Endothelial cell of umbilical vein (primary cell): ENCODE measurements around the gene ING2. TPM values are rescaled to one million over a fixed set of nuclear protein-coding genes. Genes with fewer than 3 reads are reported as not detected.

ENCODE experiments used
- BruUV-seq: library from RNA; stranded (reverse); fragments of 400-500 nt; replicated peaks from 2 replicates; lab custom pipeline; 2021; lab: Mats Ljungman, UMichigan
- CTCF ChIA-PET: fragments of 300-600, 350-600 bp; sonication (Branson Sonifier 250); formaldehyde crosslinking; loops from one replicate; lab custom pipeline; 2021; ENCODE audit warnings: antibody characterized with exemption, inconsistent platforms; lab: Charles Lee
- POLR2A ChIA-PET: fragments of 300-600, 350-600 bp; sonication (Branson Sonifier 250); formaldehyde crosslinking; loops from one replicate; lab custom pipeline; 2021; ENCODE audit warnings: antibody characterized with exemption, inconsistent platforms; lab: Charles Lee
- DNase-seq: peaks from one replicate; pipeline ENCODE4 v3.0.0-alpha.2; 2011; ENCODE audit warnings: low read depth, low spot score
- FAIRE-seq: peaks from 2 replicates; lab custom pipeline; 2011; peaks lifted over from hg19 to GRCh38; lab: Jason Lieb, UNC
- H2AFZ ChIP-seq: 2 replicates; pipeline ENCODE4 v1.6.0; 2012; ENCODE audit warnings: low read depth, low read length, control low read depth, inconsistent platforms
- H3K27ac ChIP-seq: 2 replicates; pipeline ENCODE4 v1.5.1; 2011; ENCODE audit warnings: low read depth, mild to moderate bottlenecking, control low read depth, low read length, moderate library complexity; ENCODE audit not compliant: insufficient read depth
- H3K27me3 ChIP-seq, 2 experiments: 2 replicates each; pipeline versions ENCODE4 v1.6.0 to v1.6.1; 2011; ENCODE audit warnings: low read length in 2 of 2, mixed read lengths in 1 of 2; ENCODE audit not compliant: control insufficient read depth in 2 of 2, insufficient read depth in 2 of 2
- H3K36me3 ChIP-seq, 2 experiments: 2 replicates in 1 of 2; 3 replicates in 1 of 2; pipeline ENCODE4 v1.5.1; 2011; ENCODE audit warnings: low read length in 2 of 2, mild to moderate bottlenecking in 1 of 2, moderate library complexity in 1 of 2; ENCODE audit not compliant: control insufficient read depth in 2 of 2, insufficient read depth in 2 of 2; ENCODE audit errors: extremely low read depth in 1 of 2
- H3K4me1 ChIP-seq: 3 replicates; pipeline ENCODE4 v1.5.1; 2011; ENCODE audit warnings: mild to moderate bottlenecking, low read length; ENCODE audit not compliant: control insufficient read depth, insufficient read depth; ENCODE audit errors: extremely low read depth
- H3K4me2 ChIP-seq: 2 replicates; pipeline ENCODE4 v1.6.1; 2011; ENCODE audit warnings: low read length, control low read depth, mixed read lengths; ENCODE audit not compliant: insufficient read depth
- H3K4me3 ChIP-seq, 3 experiments: fragments of 200-600 bp in 1 of 3; sonication (generic), shearing (Covaris generic) in 1 of 3; replicated peaks in 1 of 3; 2 replicates each; pipeline ENCODE4 v1.5.1; 2011 to 2016; ENCODE audit warnings: control low read depth in 3 of 3, low read length in 3 of 3, mild to moderate bottlenecking in 2 of 3, inconsistent platforms in 1 of 3, low read depth in 1 of 3, moderate library complexity in 1 of 3; ENCODE audit not compliant: insufficient read depth in 1 of 3
- H3K79me2 ChIP-seq: 2 replicates; pipeline ENCODE4 v1.6.0; 2012; ENCODE audit warnings: low read length, inconsistent platforms; ENCODE audit not compliant: control insufficient read depth, insufficient read depth
- H3K9ac ChIP-seq: replicated peaks from 2 replicates; pipeline ENCODE3; 2011; ENCODE audit warnings: low read length, control low read depth; ENCODE audit not compliant: insufficient read depth; ENCODE audit errors: extremely low read depth
- H3K9me1 ChIP-seq: replicated peaks from 3 replicates; pipeline ENCODE4 v1.6.0; 2011; ENCODE audit warnings: mild to moderate bottlenecking, low read length; ENCODE audit not compliant: control insufficient read depth, insufficient read depth; ENCODE audit errors: extremely low read depth
- H3K9me3 ChIP-seq: replicated peaks from 2 replicates; pipeline ENCODE4 v1.5.1; 2012; ENCODE audit warnings: low read length, inconsistent platforms; ENCODE audit not compliant: control insufficient read depth, insufficient read depth
- H4K20me1 ChIP-seq: replicated peaks from 2 replicates; pipeline ENCODE3; 2011; ENCODE audit warnings: mild to moderate bottlenecking, low read length; ENCODE audit not compliant: control insufficient read depth, insufficient read depth; ENCODE audit errors: extremely low read depth
- CTCF ChIP-seq, 2 donors: IDR thresholded peaks; 1 replicate in 1 of 2; 2 replicates in 1 of 2; pipeline ENCODE4 v1.5.1; 2011; ENCODE audit warnings: low read length in 2 of 2, mild to moderate bottlenecking in 2 of 2, moderate library complexity in 2 of 2, control low read depth in 1 of 2, inconsistent platforms in 1 of 2, low read depth in 1 of 2; ENCODE audit not compliant: insufficient read depth in 1 of 2; ENCODE audit errors: extremely low read depth in 1 of 2
- EZH2 ChIP-seq: IDR thresholded peaks from 2 replicates; pipeline ENCODE4 v1.6.1; 2012; ENCODE audit warnings: borderline replicate concordance, low read depth, mild to moderate bottlenecking, moderate library complexity, low read length, inconsistent platforms; ENCODE audit not compliant: severe bottlenecking
- FOS ChIP-seq: IDR thresholded peaks from 2 replicates; pipeline ENCODE4 v1.6.1; 2011; ENCODE audit warnings: mild to moderate bottlenecking, low read length, moderate library complexity, borderline replicate concordance; ENCODE audit not compliant: insufficient read depth
- GATA2 ChIP-seq: IDR thresholded peaks from 2 replicates; pipeline ENCODE4 v1.7.0; 2011; ENCODE audit warnings: low read depth, mild to moderate bottlenecking, moderate library complexity, mixed read lengths, low read length; ENCODE audit not compliant: insufficient read length, insufficient read depth
- JUN ChIP-seq: IDR thresholded peaks from 2 replicates; pipeline ENCODE4 v1.6.1; 2011; ENCODE audit warnings: borderline replicate concordance, low read depth; ENCODE audit not compliant: insufficient read length, insufficient read depth
- MAX ChIP-seq: IDR thresholded peaks from 2 replicates; pipeline ENCODE4 v1.6.1; 2011; ENCODE audit not compliant: insufficient read depth, insufficient read length
- MYC ChIP-seq: IDR thresholded peaks from one replicate; pipeline ENCODE4 v1.6.1; 2011; ENCODE audit warnings: mild to moderate bottlenecking, low read depth, low read length
- POLR2A ChIP-seq: IDR thresholded peaks from 2 replicates; pipeline ENCODE4 v1.6.1; 2012; ENCODE audit warnings: low read depth, mild to moderate bottlenecking, control low read depth, low read length
- POLR2AphosphoS5 ChIP-seq: IDR thresholded peaks from 2 replicates; pipeline ENCODE4 v1.6.1; 2012; ENCODE audit warnings: low read depth, mild to moderate bottlenecking, control low read depth, low read length, moderate library complexity; ENCODE audit not compliant: insufficient read depth
- dilution Hi-C: fragments of 300-500 bp; cut with MboI; formaldehyde crosslinking; loops from one replicate; pipeline ENCODE4 v1.15.0; 2019; ENCODE audit warnings: low sequenced_read_pairs; ENCODE audit not compliant: extremely low pct_ligation_motif_present
- intact Hi-C: fragments of 100-400 bp; cut with micrococcal nuclease; formaldehyde crosslinking; loops from one replicate; pipeline ENCODE4 v1.10.0; 2022
- polyA plus RNA-seq, 4 experiments: library from polyadenylated mRNA; depleted of rRNA in 3 of 4; stranded (reverse) in 3 of 4; unstranded in 1 of 4; fragments of >200 nt; gene quantifications; 2 replicates each; pipeline versions ENCODE4 v1.2.1 to v1.2.3, GENCODE V29; 2011 to 2012; ENCODE audit warnings: missing spikeins in 1 of 4
- total RNA-seq: library from RNA; stranded (reverse); gene quantifications from 2 replicates; pipeline ENCODE4 v1.2.3, GENCODE V29; 2021

Gene ING2
- total and polyA plus RNA-seq, 2 donors (not counting 3 experiments of a cell fraction or from before 2014, with no cell fraction given): 2.7 to 8.4 TPM

GRCh38 chr4:183515411-183515810 is 10.6 kb downstream of the ING2 start:
- H3K9me3 ChIP-seq: no peaks in the 10 kb centered on the region
- FAIRE-seq: no peak
- dilution Hi-C loops (no loop called here), intact Hi-C loops (no loop called here)
- no peaks in the 10 kb centered on the region for H4K20me1 ChIP-seq
- no peaks in the 10 kb centered on the region for H3K4me1 ChIP-seq
- no peaks in the 10 kb centered on the region for H3K79me2 ChIP-seq
- H3K4me3 ChIP-seq: no peak overlapping the region
- no peaks in the 10 kb centered on the region for H3K27me3 ChIP-seq
- H3K9ac ChIP-seq: no peak overlapping the region
- POLR2A ChIA-PET: no interaction called here
- H3K36me3 ChIP-seq: peaks cover 0 to 3% of the 10 kb centered on the region in 2 experiments
- no TSS peak for BruUV-seq
- no peak for TF ChIP-seq EZH2
- CTCF ChIA-PET: interaction anchor here (1.1 to 1.7 kb wide), 2 partner anchors 9 to 13 kb away, joined by 4 read pairs; no protein-coding TSS in a partner anchor
- H3K27ac ChIP-seq: no peak overlapping the region
- H3K4me2 ChIP-seq: no peak overlapping the region
- H3K9me1 ChIP-seq: no peaks in the 10 kb centered on the region
- H2AFZ ChIP-seq: no peak overlapping the region
- no peak for DNase-seq

GRCh38 chr4:183517194-183517593 is 12.3 kb downstream of the ING2 start:
- no TSS peak for BruUV-seq
- no peaks in the 10 kb centered on the region for H4K20me1 ChIP-seq
- CTCF ChIA-PET: no interaction called here
- TF ChIP-seq MAX (no peak), MYC (no peak), GATA2 (no peak), POLR2AphosphoS5 (no peak), EZH2 (no peak), FOS (no peak), POLR2A (no peak), JUN (no peak), CTCF (IDR thresholded peaks at IDR 0.05; ENCODE audit: extremely low read depth in 1 of 2, insufficient read depth in 1 of 2, low read depth in 1 of 2, low read length in 2 of 2) (no peak)
- H3K79me2 ChIP-seq: no peaks in the 10 kb centered on the region
- no peaks in the 10 kb centered on the region for H3K4me1 ChIP-seq
- POLR2A ChIA-PET: interaction anchor here (0.6 kb wide), 2 partner anchors 20 to 605 kb away, joined by 4 to 11 read pairs; no protein-coding TSS in a partner anchor
- H3K27ac ChIP-seq: no peak overlapping the region
- H3K9me3 ChIP-seq: no peaks in the 10 kb centered on the region
- H2AFZ ChIP-seq: no peak overlapping the region
- H3K36me3 ChIP-seq: no peaks in the 10 kb centered on the region
- FAIRE-seq: no peak
- no peak for DNase-seq
- no peak overlapping the region for H3K9ac ChIP-seq
- dilution Hi-C loops (no loop called here), intact Hi-C loops (no loop called here)
- H3K4me3 ChIP-seq: no peak overlapping the region
- H3K27me3 ChIP-seq: no peaks in the 10 kb centered on the region
- H3K4me2 ChIP-seq: no peak overlapping the region
- no peaks in the 10 kb centered on the region for H3K9me1 ChIP-seq
